ENCODE results near the gene TMEM52. TPM values are rescaled to one million over a fixed set of nuclear protein-coding genes. Genes with fewer than 3 reads are reported as not detected.
A peak's percentile ranks its signal among the peaks of the same experiment; 100 is the strongest.

The TMEM52 gene
- total and polyA plus RNA-seq, 9 of the 15 experiments (the other 6 are each of a cell fraction or from before 2014, with no cell fraction given) = 0.37 to 22.5 (median 6.8) TPM

DNA sequence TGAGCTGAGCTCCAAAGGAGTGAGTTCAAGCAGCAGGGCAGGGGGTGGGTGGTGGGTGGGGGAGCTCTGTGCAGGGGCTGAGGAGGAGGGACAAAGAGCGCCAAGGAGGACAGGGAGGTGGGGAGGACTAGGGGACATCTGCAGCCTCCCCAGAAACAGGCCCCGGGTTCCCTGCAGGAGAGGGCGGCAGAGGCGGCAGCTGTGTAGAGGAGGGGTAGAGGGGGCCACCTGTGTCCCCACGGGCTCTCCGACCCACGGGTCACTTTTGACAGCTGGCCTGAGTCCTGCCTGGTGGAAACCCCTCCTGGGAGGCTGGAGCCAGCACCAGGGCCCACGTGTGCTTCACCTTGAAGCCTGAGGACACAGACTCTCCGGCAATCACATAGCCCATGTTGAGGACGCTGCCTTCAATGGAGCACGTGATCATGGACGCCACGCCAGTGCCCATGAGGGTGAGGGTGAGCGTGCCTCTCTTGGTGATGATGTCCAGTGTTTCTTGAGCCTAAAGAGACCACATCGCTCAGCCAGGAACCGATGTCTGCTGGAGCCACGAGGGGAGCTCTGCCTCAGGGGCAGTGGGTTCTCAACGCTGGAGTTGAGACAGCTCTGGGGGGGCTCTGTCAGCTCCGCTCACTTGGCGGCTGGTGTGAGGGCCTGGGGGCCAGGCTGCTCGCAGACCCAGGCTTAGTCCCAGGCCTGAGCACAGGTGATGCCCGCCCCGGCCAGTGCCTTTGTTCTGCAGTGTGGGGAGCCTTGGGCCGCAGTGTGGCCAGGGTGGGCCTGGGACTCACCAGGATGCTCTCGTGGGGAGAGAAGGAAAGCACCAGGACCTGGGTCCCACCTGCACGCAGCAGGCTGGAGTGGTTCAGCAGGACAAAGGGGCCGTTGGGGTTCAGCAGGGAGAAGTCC is 6.6 kb upstream of the TMEM52 start (continued):
- TF ChIP-seq, protein P1, sequence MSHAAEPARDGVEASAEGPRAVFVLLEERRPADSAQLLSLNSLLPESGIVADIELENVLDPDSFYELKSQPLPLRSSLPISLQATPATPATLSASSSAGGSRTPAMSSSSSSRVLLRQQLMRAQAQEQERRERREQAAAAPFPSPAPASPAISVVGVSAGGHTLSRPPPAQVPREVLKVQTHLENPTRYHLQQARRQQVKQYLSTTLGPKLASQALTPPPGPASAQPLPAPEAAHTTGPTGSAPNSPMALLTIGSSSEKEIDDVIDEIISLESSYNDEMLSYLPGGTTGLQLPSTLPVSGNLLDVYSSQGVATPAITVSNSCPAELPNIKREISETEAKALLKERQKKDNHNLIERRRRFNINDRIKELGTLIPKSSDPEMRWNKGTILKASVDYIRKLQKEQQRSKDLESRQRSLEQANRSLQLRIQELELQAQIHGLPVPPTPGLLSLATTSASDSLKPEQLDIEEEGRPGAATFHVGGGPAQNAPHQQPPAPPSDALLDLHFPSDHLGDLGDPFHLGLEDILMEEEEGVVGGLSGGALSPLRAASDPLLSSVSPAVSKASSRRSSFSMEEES (CRISPR knock-in tag; IDR thresholded peaks at IDR 0.05) = peak; percentile 59
- no peak for TF ChIP-seq ZNF324 (CRISPR knock-in tag; IDR thresholded peaks at IDR 0.05)
- TF ChIP-seq TCFL5 (CRISPR knock-in tag; conservative IDR thresholded peaks at IDR 0.05) = no peak
- no peak for TF ChIP-seq NCOA6 (IDR thresholded peaks at IDR 0.05)
- TF ChIP-seq, protein P2, sequence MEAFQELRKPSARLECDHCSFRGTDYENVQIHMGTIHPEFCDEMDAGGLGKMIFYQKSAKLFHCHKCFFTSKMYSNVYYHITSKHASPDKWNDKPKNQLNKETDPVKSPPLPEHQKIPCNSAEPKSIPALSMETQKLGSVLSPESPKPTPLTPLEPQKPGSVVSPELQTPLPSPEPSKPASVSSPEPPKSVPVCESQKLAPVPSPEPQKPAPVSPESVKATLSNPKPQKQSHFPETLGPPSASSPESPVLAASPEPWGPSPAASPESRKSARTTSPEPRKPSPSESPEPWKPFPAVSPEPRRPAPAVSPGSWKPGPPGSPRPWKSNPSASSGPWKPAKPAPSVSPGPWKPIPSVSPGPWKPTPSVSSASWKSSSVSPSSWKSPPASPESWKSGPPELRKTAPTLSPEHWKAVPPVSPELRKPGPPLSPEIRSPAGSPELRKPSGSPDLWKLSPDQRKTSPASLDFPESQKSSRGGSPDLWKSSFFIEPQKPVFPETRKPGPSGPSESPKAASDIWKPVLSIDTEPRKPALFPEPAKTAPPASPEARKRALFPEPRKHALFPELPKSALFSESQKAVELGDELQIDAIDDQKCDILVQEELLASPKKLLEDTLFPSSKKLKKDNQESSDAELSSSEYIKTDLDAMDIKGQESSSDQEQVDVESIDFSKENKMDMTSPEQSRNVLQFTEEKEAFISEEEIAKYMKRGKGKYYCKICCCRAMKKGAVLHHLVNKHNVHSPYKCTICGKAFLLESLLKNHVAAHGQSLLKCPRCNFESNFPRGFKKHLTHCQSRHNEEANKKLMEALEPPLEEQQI (IDR thresholded peaks at IDR 0.05) = no peak
- no peak for TF ChIP-seq ZBTB8A (IDR thresholded peaks at IDR 0.05; ENCODE audit: partially characterized antibody)
- no peak for TF ChIP-seq ZNF121 (CRISPR knock-in tag; conservative IDR thresholded peaks at IDR 0.05)
- no peak for TF ChIP-seq BRD4 (IDR thresholded peaks at IDR 0.05)
- TF ChIP-seq, protein P3, sequence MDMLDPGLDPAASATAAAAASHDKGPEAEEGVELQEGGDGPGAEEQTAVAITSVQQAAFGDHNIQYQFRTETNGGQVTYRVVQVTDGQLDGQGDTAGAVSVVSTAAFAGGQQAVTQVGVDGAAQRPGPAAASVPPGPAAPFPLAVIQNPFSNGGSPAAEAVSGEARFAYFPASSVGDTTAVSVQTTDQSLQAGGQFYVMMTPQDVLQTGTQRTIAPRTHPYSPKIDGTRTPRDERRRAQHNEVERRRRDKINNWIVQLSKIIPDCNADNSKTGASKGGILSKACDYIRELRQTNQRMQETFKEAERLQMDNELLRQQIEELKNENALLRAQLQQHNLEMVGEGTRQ (CRISPR knock-in tag; IDR thresholded peaks at IDR 0.05) = peak; percentile 63
- TF ChIP-seq ZNF316 (IDR thresholded peaks at IDR 0.05) = no peak
- TF ChIP-seq, protein P4, sequence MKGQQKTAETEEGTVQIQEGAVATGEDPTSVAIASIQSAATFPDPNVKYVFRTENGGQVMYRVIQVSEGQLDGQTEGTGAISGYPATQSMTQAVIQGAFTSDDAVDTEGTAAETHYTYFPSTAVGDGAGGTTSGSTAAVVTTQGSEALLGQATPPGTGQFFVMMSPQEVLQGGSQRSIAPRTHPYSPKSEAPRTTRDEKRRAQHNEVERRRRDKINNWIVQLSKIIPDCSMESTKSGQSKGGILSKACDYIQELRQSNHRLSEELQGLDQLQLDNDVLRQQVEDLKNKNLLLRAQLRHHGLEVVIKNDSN (CRISPR knock-in tag; IDR thresholded peaks at IDR 0.05) = peak; percentile 80
- TF ChIP-seq, protein P5, sequence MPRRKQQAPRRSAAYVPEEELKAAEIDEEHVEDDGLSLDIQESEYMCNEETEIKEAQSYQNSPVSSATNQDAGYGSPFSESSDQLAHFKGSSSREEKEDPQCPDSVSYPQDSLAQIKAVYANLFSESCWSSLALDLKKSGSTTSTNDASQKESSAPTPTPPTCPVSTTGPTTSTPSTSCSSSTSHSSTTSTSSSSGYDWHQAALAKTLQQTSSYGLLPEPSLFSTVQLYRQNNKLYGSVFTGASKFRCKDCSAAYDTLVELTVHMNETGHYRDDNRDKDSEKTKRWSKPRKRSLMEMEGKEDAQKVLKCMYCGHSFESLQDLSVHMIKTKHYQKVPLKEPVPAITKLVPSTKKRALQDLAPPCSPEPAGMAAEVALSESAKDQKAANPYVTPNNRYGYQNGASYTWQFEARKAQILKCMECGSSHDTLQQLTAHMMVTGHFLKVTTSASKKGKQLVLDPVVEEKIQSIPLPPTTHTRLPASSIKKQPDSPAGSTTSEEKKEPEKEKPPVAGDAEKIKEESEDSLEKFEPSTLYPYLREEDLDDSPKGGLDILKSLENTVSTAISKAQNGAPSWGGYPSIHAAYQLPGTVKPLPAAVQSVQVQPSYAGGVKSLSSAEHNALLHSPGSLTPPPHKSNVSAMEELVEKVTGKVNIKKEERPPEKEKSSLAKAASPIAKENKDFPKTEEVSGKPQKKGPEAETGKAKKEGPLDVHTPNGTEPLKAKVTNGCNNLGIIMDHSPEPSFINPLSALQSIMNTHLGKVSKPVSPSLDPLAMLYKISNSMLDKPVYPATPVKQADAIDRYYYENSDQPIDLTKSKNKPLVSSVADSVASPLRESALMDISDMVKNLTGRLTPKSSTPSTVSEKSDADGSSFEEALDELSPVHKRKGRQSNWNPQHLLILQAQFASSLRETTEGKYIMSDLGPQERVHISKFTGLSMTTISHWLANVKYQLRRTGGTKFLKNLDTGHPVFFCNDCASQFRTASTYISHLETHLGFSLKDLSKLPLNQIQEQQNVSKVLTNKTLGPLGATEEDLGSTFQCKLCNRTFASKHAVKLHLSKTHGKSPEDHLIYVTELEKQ (CRISPR knock-in tag; IDR thresholded peaks at IDR 0.05) = no peak
- no peak for TF ChIP-seq ZNF79 (CRISPR knock-in tag; IDR thresholded peaks at IDR 0.05; ENCODE audit: low read depth)
- TF ChIP-seq, protein P6, sequence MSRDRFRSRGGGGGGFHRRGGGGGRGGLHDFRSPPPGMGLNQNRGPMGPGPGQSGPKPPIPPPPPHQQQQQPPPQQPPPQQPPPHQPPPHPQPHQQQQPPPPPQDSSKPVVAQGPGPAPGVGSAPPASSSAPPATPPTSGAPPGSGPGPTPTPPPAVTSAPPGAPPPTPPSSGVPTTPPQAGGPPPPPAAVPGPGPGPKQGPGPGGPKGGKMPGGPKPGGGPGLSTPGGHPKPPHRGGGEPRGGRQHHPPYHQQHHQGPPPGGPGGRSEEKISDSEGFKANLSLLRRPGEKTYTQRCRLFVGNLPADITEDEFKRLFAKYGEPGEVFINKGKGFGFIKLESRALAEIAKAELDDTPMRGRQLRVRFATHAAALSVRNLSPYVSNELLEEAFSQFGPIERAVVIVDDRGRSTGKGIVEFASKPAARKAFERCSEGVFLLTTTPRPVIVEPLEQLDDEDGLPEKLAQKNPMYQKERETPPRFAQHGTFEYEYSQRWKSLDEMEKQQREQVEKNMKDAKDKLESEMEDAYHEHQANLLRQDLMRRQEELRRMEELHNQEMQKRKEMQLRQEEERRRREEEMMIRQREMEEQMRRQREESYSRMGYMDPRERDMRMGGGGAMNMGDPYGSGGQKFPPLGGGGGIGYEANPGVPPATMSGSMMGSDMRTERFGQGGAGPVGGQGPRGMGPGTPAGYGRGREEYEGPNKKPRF (IDR thresholded peaks at IDR 0.05; ENCODE audit: low read depth, low read length) = no peak
- no peak for TF ChIP-seq TAF9B (IDR thresholded peaks at IDR 0.05; ENCODE audit: partially characterized antibody)
- TF ChIP-seq RAD51 (IDR thresholded peaks at IDR 0.05; ENCODE audit: borderline replicate concordance, low read depth) = peak; percentile 59

All from K562 (cell line).